GM12878 (cell line): Measurements from ENCODE around the gene IL17RA. TPM values are rescaled to one million over a fixed set of nuclear protein-coding genes. Genes with fewer than 3 reads are reported as not detected.

ENCODE experiments used
- CBFB ChIP-seq: IDR thresholded peaks from 2 replicates; pipeline ENCODE4 v1.6.1; 2016; ENCODE audit warnings: antibody characterized with exemption, low read depth
- DPF2 ChIP-seq: fragments of 450-650 bp; IDR thresholded peaks from 2 replicates; pipeline ENCODE4 v1.6.1; 2017; ENCODE audit warnings: mild to moderate bottlenecking
- MYB ChIP-seq: fragments of 150-350 bp; IDR thresholded peaks from 2 replicates; pipeline ENCODE4 v1.6.1; 2014; ENCODE audit warnings: mild to moderate bottlenecking, low read depth, low read length, borderline replicate concordance
- RBBP5 ChIP-seq: fragments of 200-600 bp; sonication (generic); conservative IDR thresholded peaks from 2 replicates; pipeline ENCODE4 v1.6.1; 2016
- SMAD1 ChIP-seq: fragments of 450-650 bp; IDR thresholded peaks from 2 replicates; pipeline ENCODE4 v1.6.1; 2018; ENCODE audit warnings: mild to moderate bottlenecking, low read depth; ENCODE audit not compliant: partially characterized antibody
- STAT1 ChIP-seq: fragments of 450-650 bp; conservative IDR thresholded peaks from 2 replicates; pipeline ENCODE4 v1.6.1; 2014; ENCODE audit warnings: antibody characterized with exemption, mild to moderate bottlenecking
- polyA plus RNA-seq, 11 experiments: library from polyadenylated mRNA; depleted of rRNA in 4 of 11; unstranded in 6 of 11; stranded (reverse) in 5 of 11; fragments of >200 nt; fragmentation: Nextera tagmentation in 4 of 11; fragmentation: Illumina TruSeq in 1 of 11; extraction: Ambion mirVana in 4 of 11; extraction: Trizol in 1 of 11; gene quantifications; 1 replicate in 1 of 11; 2 replicates in 10 of 11; pipeline versions ENCODE4 v1.2.1 to v1.2.3, GENCODE V29; 2011 to 2016; ENCODE audit warnings: inconsistent platforms in 2 of 11, missing spikeins in 2 of 11, low read depth in 1 of 11
- total RNA-seq, 4 experiments: library from RNA; depleted of rRNA in 3 of 4; stranded (reverse); fragments of >200 nt in 3 of 4; fragmentation: Illumina TruSeq in 1 of 4; extraction: Trizol in 1 of 4; gene quantifications; 2 replicates each; pipeline versions ENCODE4 v1.2.1 to v1.2.3, GENCODE V29; 2013 to 2021
- TF ChIP-seq, protein P1 (sequence below): fragments of 450-650 bp; formaldehyde crosslinking; IDR thresholded peaks from 2 replicates; pipeline ENCODE4 v1.5.0; 2022; ENCODE audit warnings: mild to moderate bottlenecking, missing genetic modification characterization
- TF ChIP-seq, protein P2 (sequence below): fragments of 450-650 bp; IDR thresholded peaks from 2 replicates; pipeline ENCODE4 v1.6.1; 2017; ENCODE audit warnings: antibody characterized with exemption, mild to moderate bottlenecking, moderate library complexity

The IL17RA gene
- total and polyA plus RNA-seq, 10 of the 15 experiments (the other 5 are each of a cell fraction or from before 2014, with no cell fraction given), result 0.71 to 10.2 (median 4.2) TPM

DNA sequence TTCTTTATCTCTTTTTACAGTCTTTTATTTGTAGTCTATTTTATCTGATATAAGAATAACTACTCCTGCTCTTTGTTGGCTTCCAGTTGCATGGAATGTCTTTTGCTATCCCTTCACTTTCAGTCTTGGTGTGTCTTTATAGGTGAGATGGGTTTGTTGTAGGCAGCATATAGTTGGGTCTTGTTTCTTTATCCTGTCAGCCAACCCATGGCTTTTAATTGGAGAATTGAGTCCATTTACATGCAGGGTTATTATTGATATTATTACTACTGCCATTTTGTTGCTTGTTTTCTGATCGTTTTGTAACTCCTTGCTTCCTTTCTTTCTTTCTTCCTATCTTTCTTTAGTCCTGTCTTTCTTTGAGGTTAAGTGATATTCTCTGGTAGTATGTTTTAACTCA, 11.9 kb upstream of the IL17RA start (continued):
- TF ChIP-seq, protein P1, sequence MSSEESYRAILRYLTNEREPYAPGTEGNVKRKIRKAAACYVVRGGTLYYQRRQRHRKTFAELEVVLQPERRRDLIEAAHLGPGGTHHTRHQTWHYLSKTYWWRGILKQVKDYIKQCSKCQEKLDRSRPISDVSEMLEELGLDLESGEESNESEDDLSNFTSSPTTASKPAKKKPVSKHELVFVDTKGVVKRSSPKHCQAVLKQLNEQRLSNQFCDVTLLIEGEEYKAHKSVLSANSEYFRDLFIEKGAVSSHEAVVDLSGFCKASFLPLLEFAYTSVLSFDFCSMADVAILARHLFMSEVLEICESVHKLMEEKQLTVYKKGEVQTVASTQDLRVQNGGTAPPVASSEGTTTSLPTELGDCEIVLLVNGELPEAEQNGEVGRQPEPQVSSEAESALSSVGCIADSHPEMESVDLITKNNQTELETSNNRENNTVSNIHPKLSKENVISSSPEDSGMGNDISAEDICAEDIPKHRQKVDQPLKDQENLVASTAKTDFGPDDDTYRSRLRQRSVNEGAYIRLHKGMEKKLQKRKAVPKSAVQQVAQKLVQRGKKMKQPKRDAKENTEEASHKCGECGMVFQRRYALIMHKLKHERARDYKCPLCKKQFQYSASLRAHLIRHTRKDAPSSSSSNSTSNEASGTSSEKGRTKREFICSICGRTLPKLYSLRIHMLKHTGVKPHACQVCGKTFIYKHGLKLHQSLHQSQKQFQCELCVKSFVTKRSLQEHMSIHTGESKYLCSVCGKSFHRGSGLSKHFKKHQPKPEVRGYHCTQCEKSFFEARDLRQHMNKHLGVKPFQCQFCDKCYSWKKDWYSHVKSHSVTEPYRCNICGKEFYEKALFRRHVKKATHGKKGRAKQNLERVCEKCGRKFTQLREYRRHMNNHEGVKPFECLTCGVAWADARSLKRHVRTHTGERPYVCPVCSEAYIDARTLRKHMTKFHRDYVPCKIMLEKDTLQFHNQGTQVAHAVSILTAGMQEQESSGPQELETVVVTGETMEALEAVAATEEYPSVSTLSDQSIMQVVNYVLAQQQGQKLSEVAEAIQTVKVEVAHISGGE, result no peak
- TF ChIP-seq RBBP5 (no peak), CBFB (no peak), DPF2 (no peak), STAT1 (no peak), SMAD1 (no peak), MYB (no peak)
- TF ChIP-seq, protein P2, sequence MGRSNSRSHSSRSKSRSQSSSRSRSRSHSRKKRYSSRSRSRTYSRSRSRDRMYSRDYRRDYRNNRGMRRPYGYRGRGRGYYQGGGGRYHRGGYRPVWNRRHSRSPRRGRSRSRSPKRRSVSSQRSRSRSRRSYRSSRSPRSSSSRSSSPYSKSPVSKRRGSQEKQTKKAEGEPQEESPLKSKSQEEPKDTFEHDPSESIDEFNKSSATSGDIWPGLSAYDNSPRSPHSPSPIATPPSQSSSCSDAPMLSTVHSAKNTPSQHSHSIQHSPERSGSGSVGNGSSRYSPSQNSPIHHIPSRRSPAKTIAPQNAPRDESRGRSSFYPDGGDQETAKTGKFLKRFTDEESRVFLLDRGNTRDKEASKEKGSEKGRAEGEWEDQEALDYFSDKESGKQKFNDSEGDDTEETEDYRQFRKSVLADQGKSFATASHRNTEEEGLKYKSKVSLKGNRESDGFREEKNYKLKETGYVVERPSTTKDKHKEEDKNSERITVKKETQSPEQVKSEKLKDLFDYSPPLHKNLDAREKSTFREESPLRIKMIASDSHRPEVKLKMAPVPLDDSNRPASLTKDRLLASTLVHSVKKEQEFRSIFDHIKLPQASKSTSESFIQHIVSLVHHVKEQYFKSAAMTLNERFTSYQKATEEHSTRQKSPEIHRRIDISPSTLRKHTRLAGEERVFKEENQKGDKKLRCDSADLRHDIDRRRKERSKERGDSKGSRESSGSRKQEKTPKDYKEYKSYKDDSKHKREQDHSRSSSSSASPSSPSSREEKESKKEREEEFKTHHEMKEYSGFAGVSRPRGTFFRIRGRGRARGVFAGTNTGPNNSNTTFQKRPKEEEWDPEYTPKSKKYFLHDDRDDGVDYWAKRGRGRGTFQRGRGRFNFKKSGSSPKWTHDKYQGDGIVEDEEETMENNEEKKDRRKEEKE, result no peak
